Caco-2 (cell line): ENCODE measurements around the gene WDR33. TPM values are rescaled to one million over a fixed set of nuclear protein-coding genes. Genes with fewer than 3 reads are reported as not detected.
A peak's percentile ranks its signal among the peaks of the same experiment; 100 is the strongest.

Experiments
- BruUV-seq: library from RNA; stranded (reverse); fragments of 400-500 nt; replicated peaks from 2 replicates; lab custom pipeline; 2021; lab: Mats Ljungman, UMichigan
- CTCF ChIA-PET: fragments of 300-600 bp; sonication (Branson Sonifier 250); formaldehyde crosslinking; loops from one replicate; lab custom pipeline; 2022; ENCODE audit warnings: antibody characterized with exemption; lab: Charles Lee
- POLR2A ChIA-PET: fragments of 300-600 bp; sonication (Branson Sonifier 250); formaldehyde crosslinking; loops from one replicate; lab custom pipeline; 2022; ENCODE audit warnings: antibody characterized with exemption; lab: Charles Lee
- DNase-seq, 2 experiments: peaks; one replicate each; pipeline versions ENCODE4 v3.0.0 to v3.0.0-alpha.2; 2020 to 2022
- H3K27me3 ChIP-seq: replicated peaks from 2 replicates; pipeline ENCODE4 v1.6.0; 2011; ENCODE audit warnings: low read length; ENCODE audit not compliant: control insufficient read depth, insufficient read depth
- H3K36me3 ChIP-seq: 2 replicates; pipeline ENCODE4 v1.5.1; 2011; ENCODE audit warnings: low read length; ENCODE audit not compliant: control insufficient read depth, insufficient read depth
- H3K4me1 ChIP-seq: fragments of 250-450 bp; sonication (Bioruptor Pico); 2 replicates; pipeline ENCODE4 v1.5.1; 2020; ENCODE audit warnings: mild to moderate bottlenecking
- H3K4me3 ChIP-seq: 2 replicates; pipeline ENCODE4 v1.5.1; 2011; ENCODE audit warnings: low read depth, mild to moderate bottlenecking, control low read depth, low read length
- H3K9me3 ChIP-seq: fragments of 250-450 bp; sonication (Bioruptor Pico); 2 replicates; pipeline ENCODE4 v1.5.1; 2020; ENCODE audit warnings: mild to moderate bottlenecking, moderate library complexity
- H3K27ac Mint-ChIP-seq: one replicate; pipeline ENCODE4 v1.8.0; 2022; ENCODE audit warnings: mixed read lengths; ENCODE audit not compliant: unreplicated experiment
- H3K27me3 Mint-ChIP-seq: one replicate; pipeline ENCODE4 v1.8.0; 2022; ENCODE audit warnings: mixed read lengths; ENCODE audit not compliant: insufficient read depth, unreplicated experiment
- H3K36me3 Mint-ChIP-seq: one replicate; pipeline ENCODE4 v1.8.0; 2022; ENCODE audit warnings: mild to moderate bottlenecking, mixed read lengths; ENCODE audit not compliant: insufficient read depth, unreplicated experiment
- H3K4me1 Mint-ChIP-seq: one replicate; pipeline ENCODE4 v1.8.0; 2022; ENCODE audit warnings: low read depth, mixed read lengths; ENCODE audit not compliant: unreplicated experiment
- H3K4me3 Mint-ChIP-seq: one replicate; pipeline ENCODE4 v1.8.0; 2022; ENCODE audit warnings: mild to moderate bottlenecking, moderate library complexity, mixed read lengths; ENCODE audit not compliant: unreplicated experiment
- H3K9me3 Mint-ChIP-seq: one replicate; pipeline ENCODE4 v1.8.0; 2022; ENCODE audit warnings: mixed read lengths; ENCODE audit not compliant: unreplicated experiment
- intact Hi-C: fragments of 100-400 bp; cut with micrococcal nuclease; formaldehyde crosslinking; loops from one replicate; pipeline ENCODE4 v1.10.0; 2022; ENCODE audit not compliant: unreplicated experiment
- total RNA-seq: library from RNA; stranded (reverse); gene quantifications from 2 replicates; pipeline ENCODE4 v1.2.3, GENCODE V29; 2022
- TF ChIP-seq, protein P1 (sequence below), 2 experiments: fragments of 200-600 bp in 1 of 2; IDR thresholded peaks; 1 replicate in 1 of 2; 2 replicates in 1 of 2; pipeline versions ENCODE4 v1.5.1 to v1.8.0; 2011 to 2022; ENCODE audit warnings: antibody characterized with exemption in 1 of 2, control low read depth in 1 of 2, inconsistent platforms in 1 of 2, low read depth in 1 of 2, low read length in 1 of 2, mild to moderate bottlenecking in 1 of 2, moderate library complexity in 1 of 2; ENCODE audit not compliant: insufficient read depth in 1 of 2, severe bottlenecking in 1 of 2, unreplicated experiment in 1 of 2

Gene WDR33
- total RNA-seq, 1 experiment from 2014 or later, result 77.5 TPM

GRCh38 chr2:127704641-127705390 lies 106.2 kb downstream of the WDR33 start:
- H3K27me3 ChIP-seq, result no peaks in the 10 kb centered on the region
- Mint-ChIP-seq H3K4me3 (no peak overlapping the region), H3K4me1 (peaks cover 16% of the 10 kb centered on the region), H3K27ac (no peak overlapping the region), H3K27me3 (no peaks in the 10 kb centered on the region), H3K9me3 (no peaks in the 10 kb centered on the region), H3K36me3 (peaks cover 78% of the 10 kb centered on the region)
- no TSS peak for BruUV-seq
- H3K36me3 ChIP-seq, result peaks cover 9% of the 10 kb centered on the region
- intact Hi-C loops, result loop anchor here (5.0 kb wide), 1 partner anchor 178 kb away; the partner anchor contains the start of gene IWS1
- ChIA-PET POLR2A (no interaction called here), CTCF (no interaction called here)
- TF ChIP-seq, protein P1, sequence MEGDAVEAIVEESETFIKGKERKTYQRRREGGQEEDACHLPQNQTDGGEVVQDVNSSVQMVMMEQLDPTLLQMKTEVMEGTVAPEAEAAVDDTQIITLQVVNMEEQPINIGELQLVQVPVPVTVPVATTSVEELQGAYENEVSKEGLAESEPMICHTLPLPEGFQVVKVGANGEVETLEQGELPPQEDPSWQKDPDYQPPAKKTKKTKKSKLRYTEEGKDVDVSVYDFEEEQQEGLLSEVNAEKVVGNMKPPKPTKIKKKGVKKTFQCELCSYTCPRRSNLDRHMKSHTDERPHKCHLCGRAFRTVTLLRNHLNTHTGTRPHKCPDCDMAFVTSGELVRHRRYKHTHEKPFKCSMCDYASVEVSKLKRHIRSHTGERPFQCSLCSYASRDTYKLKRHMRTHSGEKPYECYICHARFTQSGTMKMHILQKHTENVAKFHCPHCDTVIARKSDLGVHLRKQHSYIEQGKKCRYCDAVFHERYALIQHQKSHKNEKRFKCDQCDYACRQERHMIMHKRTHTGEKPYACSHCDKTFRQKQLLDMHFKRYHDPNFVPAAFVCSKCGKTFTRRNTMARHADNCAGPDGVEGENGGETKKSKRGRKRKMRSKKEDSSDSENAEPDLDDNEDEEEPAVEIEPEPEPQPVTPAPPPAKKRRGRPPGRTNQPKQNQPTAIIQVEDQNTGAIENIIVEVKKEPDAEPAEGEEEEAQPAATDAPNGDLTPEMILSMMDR (IDR thresholded peaks at IDR 0.05; ENCODE audit: insufficient read depth in 1 of 2, low read depth in 1 of 2, low read length in 1 of 2, severe bottlenecking in 1 of 2, unreplicated experiment in 1 of 2), result no peak
- peaks cover 8% of the 10 kb centered on the region for H3K4me1 ChIP-seq
- no peak overlapping the region for H3K4me3 ChIP-seq
- H3K9me3 ChIP-seq, result no peaks in the 10 kb centered on the region
- no peak for DNase-seq

GRCh38 chr2:127703282-127703681 lies 107.7 kb downstream of the WDR33 start:
- intact Hi-C loops, result loop anchor here (2.0 to 5.0 kb wide), 2 partner anchors 156 to 176 kb away; partner anchors contain the start of genes IWS1 and POLR2D
- H3K36me3 ChIP-seq, result peaks cover 5% of the 10 kb centered on the region

DNA sequence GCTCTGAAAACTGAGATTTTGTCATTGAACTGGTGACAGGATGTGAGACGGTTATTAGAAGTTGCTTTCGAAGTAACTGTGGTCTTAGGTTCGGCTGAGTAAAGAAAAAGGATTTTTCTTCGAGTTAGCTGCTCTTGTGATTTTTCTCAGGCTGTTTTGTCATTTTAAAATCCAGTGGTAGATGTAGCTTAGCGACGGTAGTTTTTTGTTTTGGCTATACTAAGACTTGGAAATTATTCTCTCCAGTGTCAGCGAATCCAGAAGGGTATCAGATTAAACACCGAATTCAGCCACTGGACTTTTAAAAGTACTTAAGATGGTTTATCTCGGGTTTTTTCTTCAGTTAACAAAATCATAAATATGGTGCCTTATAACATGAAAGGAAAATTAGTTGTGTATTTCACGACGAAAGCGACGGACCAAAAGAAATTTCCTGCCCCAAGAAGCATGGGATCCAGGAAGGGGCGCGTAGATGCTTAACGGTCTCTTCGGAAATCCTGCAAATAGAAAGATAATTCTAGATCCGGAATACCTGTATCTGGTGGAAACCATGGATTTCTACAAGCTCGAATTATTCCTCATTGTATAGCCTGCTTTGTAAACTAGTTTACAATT lies 108.5 kb downstream of the WDR33 start:
- ChIA-PET POLR2A (interaction anchor here (0.6 to 2.7 kb wide), 4 partner anchors 9 to 409 kb away, joined by 3 to 27 read pairs (median 4); partner anchors contain the start of genes ERCC3 and IWS1), CTCF (interaction anchor here (1.5 kb wide), 1 partner anchor 111 kb away, joined by 5 read pairs; no protein-coding TSS in a partner anchor)
- Mint-ChIP-seq H3K4me3 (peak overlapping the region; percentile 98), H3K27me3 (no peaks in the 10 kb centered on the region), H3K27ac (peak overlapping the region; percentile 87), H3K4me1 (peaks cover 16% of the 10 kb centered on the region), H3K9me3 (no peaks in the 10 kb centered on the region), H3K36me3 (peaks cover 67% of the 10 kb centered on the region)
- TF ChIP-seq, protein P1 (IDR thresholded peaks at IDR 0.05; ENCODE audit: insufficient read depth in 1 of 2, low read depth in 1 of 2, low read length in 1 of 2, severe bottlenecking in 1 of 2, unreplicated experiment in 1 of 2), result no peak
- Histone ChIP-seq H3K4me3 (peak overlapping the region; percentile 51), H3K36me3 (peaks cover 2% of the 10 kb centered on the region; the same call in 1 of the 2 replicates), H3K4me1 (peaks cover 10% of the 10 kb centered on the region), H3K27me3 (no peaks in the 10 kb centered on the region), H3K9me3 (no peaks in the 10 kb centered on the region)
- no peak for DNase-seq
- intact Hi-C loops, result loop anchor here (2.0 to 5.0 kb wide), 2 partner anchors 156 to 175 kb away; partner anchors contain the start of genes IWS1 and POLR2D
- TSS peak; percentile 72 for BruUV-seq

More at GRCh38 chr2:127703282-127703681, 107.7 kb downstream of the WDR33 start:
- Histone ChIP-seq H3K27me3 (no peaks in the 10 kb centered on the region), H3K4me1 (peaks cover 10% of the 10 kb centered on the region), H3K4me3 (no peak overlapping the region), H3K9me3 (no peaks in the 10 kb centered on the region)
- Mint-ChIP-seq H3K27ac (no peak overlapping the region), H3K9me3 (no peaks in the 10 kb centered on the region), H3K36me3 (peaks cover 70% of the 10 kb centered on the region), H3K4me1 (peaks cover 16% of the 10 kb centered on the region), H3K4me3 (no peak overlapping the region), H3K27me3 (no peaks in the 10 kb centered on the region)
- POLR2A ChIA-PET, result no interaction called here
- DNase-seq, result no peak
- BruUV-seq, result no TSS peak
- TF ChIP-seq, protein P1 (IDR thresholded peaks at IDR 0.05; ENCODE audit: insufficient read depth in 1 of 2, low read depth in 1 of 2, low read length in 1 of 2, severe bottlenecking in 1 of 2, unreplicated experiment in 1 of 2), result no peak
- CTCF ChIA-PET, result no interaction called here
